ENCODE data around the gene BORCS6. TPM values are rescaled to one million over a fixed set of nuclear protein-coding genes. Genes with fewer than 3 reads are reported as not detected.

Gene BORCS6
- total and polyA plus RNA-seq, 9 of the 15 experiments (the other 6 are each of a cell fraction or from before 2014, with no cell fraction given): 0.01 to 7.4 (median 2.3) TPM

GRCh38 chr17:8151120-8151640 is 38.8 kb downstream of the BORCS6 start:
- Histone ChIP-seq H3K4me3 (peak overlapping the region; percentile 53), H3K4me2 (ENCODE audit: insufficient read depth, low read length) (peak overlapping the region; percentile 89), H3K9ac (ENCODE audit: insufficient read depth in 1 of 2, low read depth in 2 of 2, low read length in 2 of 2) (peak overlapping the region; percentile 49 to 95), H3K9me3 (replicated peaks; ENCODE audit: control insufficient read depth, insufficient read depth, low read depth, low read length) (no peaks in the 10 kb centered on the region), H3K27ac (ENCODE audit: extremely low read depth, low read depth, low read length) (peak overlapping the region; percentile 78), H2AFZ (ENCODE audit: low read depth, low read length) (0 out of 2 replicates have a peak overlapping the region, but pooled peaks have one; percentile 70), H3K79me2 (ENCODE audit: control insufficient read depth, insufficient read depth, low read length) (peaks cover 43% of the 10 kb centered on the region), H3K4me1 (replicated peaks in 1 of 2; ENCODE audit: control insufficient read depth in 2 of 2, insufficient read depth in 2 of 2, low read length in 2 of 2) (peaks cover 31 to 67% of the 10 kb centered on the region in 2 experiments), H3K36me3 (ENCODE audit: control insufficient read depth, insufficient read depth, low read length) (peaks cover 37% of the 10 kb centered on the region; the same call in 2 of the 3 replicates), H3K9me1 (ENCODE audit: control insufficient read depth, insufficient read depth, low read length) (no peaks in the 10 kb centered on the region), H3K27me3 (ENCODE audit: control insufficient read depth in 2 of 2, insufficient read depth in 2 of 2, low read length in 2 of 2) (no peaks in the 10 kb centered on the region), H4K20me1 (replicated peaks; ENCODE audit: control insufficient read depth, insufficient read depth, low read length) (0 out of 2 replicates have a peak, but pooled peaks cover 4% of the 10 kb centered on the region)
- in situ Hi-C loops (cut with MboI) (no loop called here), intact Hi-C loops (cut with micrococcal nuclease) (no loop called here)
- ChIA-PET CTCF (ENCODE audit: low intra/inter-chr PET ratio) (interaction anchor here (0.6 kb wide), 1 partner anchor 403 kb away, joined by 3 read pairs; no protein-coding TSS in a partner anchor), POLR2A (interaction anchor here (0.7 to 2.8 kb wide), 3 partner anchors 11 to 39 kb away, joined by 4 to 19 read pairs (median 5); no protein-coding TSS in a partner anchor)
- peak; percentile 75 for FAIRE-seq
- BruUV-seq (replicated peaks): TSS peak; percentile 31
- peak; percentile 69 to 88 (median 72) for DNase-seq (ENCODE audit: extremely low read depth in 1 of 4, low spot score in 3 of 4)
- ATAC-seq: peak; percentile 69
- 0% methylated on average over 16 of the region's 38 CpGs for WGBS (ENCODE audit: insufficient coverage, low coverage, missing lambda C conversion rate)
- TF ChIP-seq, protein P1, sequence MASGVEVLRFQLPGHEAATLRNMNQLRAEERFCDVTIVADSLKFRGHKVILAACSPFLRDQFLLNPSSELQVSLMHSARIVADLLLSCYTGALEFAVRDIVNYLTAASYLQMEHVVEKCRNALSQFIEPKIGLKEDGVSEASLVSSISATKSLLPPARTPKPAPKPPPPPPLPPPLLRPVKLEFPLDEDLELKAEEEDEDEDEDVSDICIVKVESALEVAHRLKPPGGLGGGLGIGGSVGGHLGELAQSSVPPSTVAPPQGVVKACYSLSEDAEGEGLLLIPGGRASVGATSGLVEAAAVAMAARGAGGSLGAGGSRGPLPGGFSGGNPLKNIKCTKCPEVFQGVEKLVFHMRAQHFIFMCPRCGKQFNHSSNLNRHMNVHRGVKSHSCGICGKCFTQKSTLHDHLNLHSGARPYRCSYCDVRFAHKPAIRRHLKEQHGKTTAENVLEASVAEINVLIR (CRISPR knock-in tag; IDR thresholded peaks at IDR 0.05): peak; percentile 65
- TF ChIP-seq, protein P2, sequence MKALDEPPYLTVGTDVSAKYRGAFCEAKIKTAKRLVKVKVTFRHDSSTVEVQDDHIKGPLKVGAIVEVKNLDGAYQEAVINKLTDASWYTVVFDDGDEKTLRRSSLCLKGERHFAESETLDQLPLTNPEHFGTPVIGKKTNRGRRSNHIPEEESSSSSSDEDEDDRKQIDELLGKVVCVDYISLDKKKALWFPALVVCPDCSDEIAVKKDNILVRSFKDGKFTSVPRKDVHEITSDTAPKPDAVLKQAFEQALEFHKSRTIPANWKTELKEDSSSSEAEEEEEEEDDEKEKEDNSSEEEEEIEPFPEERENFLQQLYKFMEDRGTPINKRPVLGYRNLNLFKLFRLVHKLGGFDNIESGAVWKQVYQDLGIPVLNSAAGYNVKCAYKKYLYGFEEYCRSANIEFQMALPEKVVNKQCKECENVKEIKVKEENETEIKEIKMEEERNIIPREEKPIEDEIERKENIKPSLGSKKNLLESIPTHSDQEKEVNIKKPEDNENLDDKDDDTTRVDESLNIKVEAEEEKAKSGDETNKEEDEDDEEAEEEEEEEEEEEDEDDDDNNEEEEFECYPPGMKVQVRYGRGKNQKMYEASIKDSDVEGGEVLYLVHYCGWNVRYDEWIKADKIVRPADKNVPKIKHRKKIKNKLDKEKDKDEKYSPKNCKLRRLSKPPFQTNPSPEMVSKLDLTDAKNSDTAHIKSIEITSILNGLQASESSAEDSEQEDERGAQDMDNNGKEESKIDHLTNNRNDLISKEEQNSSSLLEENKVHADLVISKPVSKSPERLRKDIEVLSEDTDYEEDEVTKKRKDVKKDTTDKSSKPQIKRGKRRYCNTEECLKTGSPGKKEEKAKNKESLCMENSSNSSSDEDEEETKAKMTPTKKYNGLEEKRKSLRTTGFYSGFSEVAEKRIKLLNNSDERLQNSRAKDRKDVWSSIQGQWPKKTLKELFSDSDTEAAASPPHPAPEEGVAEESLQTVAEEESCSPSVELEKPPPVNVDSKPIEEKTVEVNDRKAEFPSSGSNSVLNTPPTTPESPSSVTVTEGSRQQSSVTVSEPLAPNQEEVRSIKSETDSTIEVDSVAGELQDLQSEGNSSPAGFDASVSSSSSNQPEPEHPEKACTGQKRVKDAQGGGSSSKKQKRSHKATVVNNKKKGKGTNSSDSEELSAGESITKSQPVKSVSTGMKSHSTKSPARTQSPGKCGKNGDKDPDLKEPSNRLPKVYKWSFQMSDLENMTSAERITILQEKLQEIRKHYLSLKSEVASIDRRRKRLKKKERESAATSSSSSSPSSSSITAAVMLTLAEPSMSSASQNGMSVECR (CRISPR knock-in tag; IDR thresholded peaks at IDR 0.05): peak; percentile 90
- peak; percentile 96 to 97 for TF ChIP-seq NRF1 (conservative IDR thresholded peaks at IDR 0.05 in 1 of 2, IDR thresholded peaks at IDR 0.05 in 1 of 2)
- peak; percentile 87 for TF ChIP-seq MXI1 (IDR thresholded peaks at IDR 0.05; ENCODE audit: low read depth, low read length)
- TF ChIP-seq KAT2B (IDR thresholded peaks at IDR 0.05; ENCODE audit: low read depth, low read length): no peak
- 0 out of 2 replicates have a peak, but pooled peaks have one; percentile 31 for TF ChIP-seq GTF2E2 (tag; IDR thresholded peaks at IDR 0.05)
- 0 out of 2 replicates have a peak, but pooled peaks have one; percentile 28 for TF ChIP-seq ETV1 (tag; conservative IDR thresholded peaks at IDR 0.05; ENCODE audit: low read depth)
- no peak for TF ChIP-seq TEAD1 (CRISPR knock-in tag; IDR thresholded peaks at IDR 0.05)
- 0 out of 4 replicates have a peak, but pooled peaks of 1 of the 2 experiments have one; percentile 50 for TF ChIP-seq SRF (CRISPR knock-in tag; IDR thresholded peaks at IDR 0.05)
- peak; percentile 65 for TF ChIP-seq GMEB1 (CRISPR knock-in tag; IDR thresholded peaks at IDR 0.05)
- peak; percentile 69 for TF ChIP-seq GABPA (tag; conservative IDR thresholded peaks at IDR 0.05; ENCODE audit: low read depth)
